Pancreas (tissue), 8 donors: Measurements from ENCODE around the gene UGT2B28. TPM values are rescaled to one million over a fixed set of nuclear protein-coding genes. Genes with fewer than 3 reads are reported as not detected.

Experiments used
- polyA plus RNA-seq, 2 donors: library from polyadenylated mRNA; stranded (reverse); fragments of 200-250 nt; gene quantifications; one replicate each; pipeline ENCODE4 v1.2.3, GENCODE V29; 2013
- total RNA-seq, 6 donors: library from RNA; stranded (reverse); fragmentation: NEBNext Ultra II Directional in 4 of 6; extraction: Animal tissue kit (Norgen Biotek cat#: 25700) in 4 of 6; gene quantifications; one replicate each; pipeline versions ENCODE4 v1.2.1 to v1.2.4, GENCODE V29; 2021 to 2023
- donor health status: healthy with polysubstance abuse.
- donor health status: DM: no; HTN: no; CAD: no; lungs with moderate emphysema.
- donor health status: DM: no; HTN: no; CAD: no.
- donor health status: Bipolar disorder and iron deficiency.
- donor health status: DM: yes; HTN: yes; CAD: no.
- donor health status: DM: no; HTN: no; CAD: no.
- donor health status: DM: no; HTN: no; CAD: no.
- donor health status: DM: yes; HTN: yes; CAD: no.

The UGT2B28 gene
- total and polyA plus RNA-seq, 8 donors: 0.08 TPM; not detected in 7

Other genes with a start within 250 kb of the UGT2B28 start
- gene UGT2B7, start 184.0 kb upstream of the UGT2B28 start, total RNA-seq: 1 to 10 TPM; 1.8 to 8.8 (median 7.4) TPM
- gene UGT2B7, start 184.0 kb upstream of the UGT2B28 start, polyA plus RNA-seq: 1 to 10 TPM; 2.7 to 3.1 TPM
- gene UGT2B11, start 65.7 kb upstream of the UGT2B28 start, total RNA-seq: not detected
- gene UGT2B11, start 65.7 kb upstream of the UGT2B28 start, polyA plus RNA-seq: not detected
- under 1 TPM in 2 of 6 donors, not detected in 4; 0.08 to 0.32 TPM for gene UGT2B4, start 215.4 kb downstream of the UGT2B28 start, total RNA-seq
- gene UGT2B4, start 215.4 kb downstream of the UGT2B28 start, polyA plus RNA-seq: under 1 TPM in 1 of 2 donors, not detected in 1; 0.15 TPM